ENCODE data around the gene TM4SF18. TPM values are rescaled to one million over a fixed set of nuclear protein-coding genes. Genes with fewer than 3 reads are reported as not detected.
A peak's percentile ranks its signal among the peaks of the same experiment; 100 is the strongest.
"Not testable (repeated sequence)": the region's sequence is repeated elsewhere in the genome, so short reads cannot be mapped to it uniquely, and the experiment has no call there.

Gene TM4SF18
- total RNA-seq, 1 donor from 2014 or later = 4.1 TPM

DNA sequence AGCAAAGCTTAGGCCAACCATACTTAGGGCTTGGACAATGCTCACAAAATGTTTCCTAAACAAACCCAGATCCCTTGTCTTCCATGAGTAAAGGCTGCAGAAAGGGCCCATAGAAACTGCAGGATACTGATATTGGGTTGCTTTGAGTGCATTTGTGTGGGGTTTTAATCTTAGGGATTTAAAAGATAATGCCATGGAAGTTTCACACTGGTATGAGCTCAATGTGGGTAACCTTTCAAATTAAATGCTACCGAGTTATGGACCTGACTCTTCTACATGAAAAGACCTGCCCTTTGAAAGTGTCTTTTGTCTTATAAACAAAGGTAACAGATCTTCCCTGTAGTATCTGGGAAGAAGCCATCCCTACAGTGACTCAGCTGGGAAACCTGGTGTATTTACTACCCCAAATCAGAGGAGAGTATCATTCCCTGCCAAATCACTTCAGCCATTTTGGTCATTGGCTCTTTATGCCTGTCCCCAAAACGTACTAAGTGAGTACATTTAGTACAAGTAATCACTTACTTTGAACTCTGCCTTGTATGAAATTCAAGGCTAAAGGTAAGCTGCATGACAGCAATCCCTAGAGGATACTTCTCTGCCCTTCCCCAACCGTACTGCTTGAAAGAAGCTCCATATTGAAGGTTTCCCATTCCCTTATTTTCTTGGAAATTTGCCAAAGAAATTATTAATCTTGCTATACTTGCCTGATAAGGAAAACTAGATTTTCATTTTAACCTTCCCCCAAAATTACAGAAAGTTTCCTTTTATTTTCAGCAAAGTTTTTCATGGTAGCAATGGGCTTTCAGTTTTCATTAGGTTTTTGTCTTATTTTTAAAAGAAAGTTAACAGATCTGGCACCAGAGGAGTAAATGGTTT is 36.8 kb upstream of the TM4SF18 start:
- no peak for DNase-seq (ENCODE audit: low spot score)
- intact Hi-C loops (cut with DNase I) = no loop called here

DNA sequence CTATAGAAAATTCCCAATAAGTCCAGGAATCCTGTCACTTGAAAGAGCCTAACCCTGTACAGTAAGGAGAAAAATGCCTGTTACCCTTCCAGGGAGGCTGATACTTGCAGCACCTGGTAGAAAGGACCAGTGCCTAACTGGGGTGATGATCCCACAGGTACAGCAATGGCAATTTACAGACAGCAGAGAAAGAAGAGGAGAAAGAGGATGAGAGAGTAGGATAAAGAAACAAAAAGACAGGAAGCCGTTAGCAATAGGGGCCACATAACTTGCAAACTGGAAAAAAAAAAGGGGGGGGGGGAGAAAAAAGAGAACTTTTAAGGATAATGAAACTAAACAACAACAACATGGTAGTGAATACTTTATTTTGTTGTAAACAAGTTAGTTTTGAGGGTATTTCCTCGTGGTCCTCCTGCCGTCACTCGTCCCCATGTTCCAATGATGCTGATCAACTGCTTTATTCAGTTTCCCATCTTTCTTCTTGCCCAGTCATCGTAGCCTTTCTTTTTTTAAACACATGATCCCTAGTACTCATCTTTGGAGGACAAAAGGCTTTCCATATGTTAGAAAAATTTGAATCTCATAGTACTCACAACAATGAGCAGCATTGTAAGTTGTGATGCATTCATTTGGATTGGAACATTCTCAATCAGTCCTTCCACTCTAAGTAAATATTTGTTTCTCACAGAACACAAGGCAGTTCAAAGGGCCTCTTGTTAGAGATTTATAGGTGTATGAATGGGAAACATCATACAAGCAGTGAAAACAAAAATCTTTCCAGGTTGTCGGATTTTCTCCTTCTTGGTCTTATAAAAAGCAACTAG is 35.5 kb upstream of the TM4SF18 start:
- intact Hi-C loops (cut with DNase I) = no loop called here
- DNase-seq (ENCODE audit: low spot score) = no peak

DNA sequence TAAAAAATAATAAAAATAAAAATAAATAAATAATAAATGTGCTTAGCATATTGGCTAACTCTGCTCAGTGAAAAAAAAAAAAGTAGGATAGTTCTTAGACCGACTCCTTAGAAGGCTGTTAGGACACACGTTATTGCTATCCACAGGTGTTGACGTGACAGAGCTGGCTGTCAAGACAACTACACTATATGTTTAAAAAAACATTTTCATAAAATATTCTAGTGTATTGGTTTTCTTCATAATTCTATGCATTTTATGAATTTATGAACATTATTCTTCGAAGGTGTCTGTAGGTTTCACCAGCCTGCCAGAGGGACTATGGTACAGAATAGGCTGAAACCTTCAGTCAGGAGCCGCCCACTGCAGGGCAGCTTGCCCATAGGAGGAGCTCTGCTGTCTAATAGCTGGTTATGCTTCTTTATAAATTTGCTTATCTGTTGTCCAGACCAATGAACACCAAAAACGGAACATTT is 34.8 kb upstream of the TM4SF18 start:
- intact Hi-C loops (cut with DNase I) = no loop called here
- no peak for DNase-seq (ENCODE audit: low spot score)

DNA sequence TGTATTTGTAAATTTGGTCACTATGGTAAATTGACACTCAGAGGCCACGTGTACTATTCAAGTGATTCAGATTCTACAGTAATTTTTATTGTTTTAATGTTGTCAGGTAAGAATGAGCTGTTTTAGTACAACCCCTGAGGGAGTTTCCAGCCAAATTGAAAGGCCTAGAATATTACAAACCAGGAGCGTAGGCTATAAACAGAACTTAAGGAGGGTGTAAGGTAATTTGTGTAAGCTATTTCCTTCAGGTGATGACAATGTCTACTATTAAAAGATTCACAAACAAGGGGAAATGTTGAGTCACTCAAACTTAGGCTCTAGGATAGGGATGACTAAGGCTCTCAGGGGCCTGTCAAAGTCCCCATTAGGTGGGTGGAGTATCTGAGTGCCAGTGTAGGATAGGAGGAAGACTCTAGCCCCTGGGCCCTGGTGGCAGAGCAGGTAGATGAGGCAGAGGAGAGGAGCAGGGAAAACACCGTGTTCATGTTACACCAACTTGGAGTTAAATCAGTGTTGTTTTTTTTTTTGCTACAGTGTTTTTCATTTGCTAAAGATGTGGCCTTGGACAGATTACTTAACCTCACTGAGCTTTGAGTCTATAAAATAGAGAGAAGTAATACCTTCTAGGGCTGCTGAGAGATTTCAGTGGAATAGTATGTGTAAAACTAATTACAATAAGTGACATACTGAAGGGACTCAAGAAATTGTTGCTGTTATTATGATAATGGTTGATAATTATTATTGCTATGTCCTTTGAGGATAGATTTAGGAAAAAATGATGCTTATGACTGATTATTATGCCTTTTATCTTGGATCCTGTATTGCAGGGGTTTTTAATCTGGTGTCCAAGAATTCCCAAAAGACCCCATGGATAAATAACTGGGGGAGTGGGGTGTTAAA is 33.8 kb upstream of the TM4SF18 start:
- intact Hi-C loops (cut with DNase I) = no loop called here
- no peak for DNase-seq (ENCODE audit: low spot score)

DNA sequence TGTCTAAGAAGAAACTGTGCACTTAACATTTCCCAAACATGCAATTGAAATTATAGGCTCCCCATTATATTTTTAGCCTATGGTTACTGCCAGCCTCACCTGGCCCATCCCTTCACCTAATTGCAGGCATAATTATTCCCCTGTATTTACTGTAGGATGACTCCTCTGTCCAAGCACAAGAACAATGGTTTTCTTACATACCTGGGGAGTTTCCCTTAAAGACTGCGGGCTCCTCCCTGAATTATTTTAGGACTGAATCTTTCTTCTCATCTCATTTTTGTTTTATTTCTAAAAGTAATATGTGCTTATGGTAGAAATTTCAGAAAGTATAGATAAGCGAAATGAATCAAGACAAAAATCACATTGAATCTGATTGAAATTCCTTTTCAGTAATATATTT is 32.6 kb upstream of the TM4SF18 start:
- no peak for DNase-seq (ENCODE audit: low spot score)
- intact Hi-C loops (cut with DNase I) = no loop called here

DNA sequence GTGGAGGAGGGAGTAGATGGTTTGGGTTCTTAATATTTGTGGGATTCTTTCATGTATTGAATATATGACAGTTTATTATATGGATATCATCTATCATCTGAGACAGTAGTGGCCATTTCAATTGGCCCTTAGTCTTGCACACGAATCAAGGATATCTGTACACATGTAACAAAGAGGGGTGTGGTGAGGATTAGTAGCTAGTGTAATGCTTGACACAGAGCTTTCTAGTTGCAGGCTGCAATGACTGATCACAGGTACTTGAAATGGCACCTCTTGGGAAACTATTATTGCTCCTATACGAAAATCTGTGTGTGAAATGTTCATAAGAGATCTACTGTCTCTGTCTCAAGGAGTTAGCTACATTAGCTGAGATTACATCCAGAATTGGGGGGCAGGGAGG is 31.2 kb upstream of the TM4SF18 start:
- intact Hi-C loops (cut with DNase I) = no loop called here
- DNase-seq (ENCODE audit: low spot score) = no peak

DNA sequence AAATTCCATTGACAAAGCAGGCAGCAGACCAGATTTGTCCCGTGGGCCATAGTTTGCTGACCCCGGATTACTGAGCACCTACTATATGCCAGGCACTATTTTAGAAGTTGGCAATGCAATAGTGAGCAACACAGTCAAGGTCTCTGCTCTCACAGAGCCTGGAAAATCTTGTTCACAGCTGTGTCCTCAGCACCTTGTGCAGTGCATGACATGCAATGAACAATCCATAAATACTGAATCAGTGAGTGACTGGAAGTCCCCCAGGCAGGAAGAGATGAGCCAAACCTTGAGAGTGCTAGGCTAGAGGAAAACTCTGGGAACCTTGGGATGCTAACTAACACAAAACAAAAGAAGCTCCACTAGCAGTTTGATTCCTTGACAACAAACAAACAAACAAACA is 29.6 kb upstream of the TM4SF18 start:
- intact Hi-C loops (cut with DNase I) = no loop called here
- no peak for DNase-seq (ENCODE audit: low spot score)

DNA sequence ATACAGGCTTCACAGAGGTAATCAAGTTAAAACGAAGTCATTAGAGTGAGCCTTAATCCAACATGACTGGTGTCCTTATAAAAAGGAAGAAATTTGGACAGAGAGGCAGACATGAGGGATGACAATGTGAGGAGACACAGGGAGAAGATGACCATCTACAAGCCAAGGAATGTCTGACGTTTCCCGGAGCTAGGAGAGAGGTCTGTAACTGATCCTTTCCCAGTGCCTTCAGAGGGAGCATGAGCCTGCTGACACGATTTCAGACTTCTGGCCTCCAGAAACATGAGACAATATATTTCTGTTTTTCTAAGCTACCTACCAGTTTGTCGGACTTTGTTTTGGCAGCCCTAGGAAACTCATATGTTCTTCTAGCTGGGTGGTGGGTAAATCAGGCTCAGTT is 28.9 kb upstream of the TM4SF18 start:
- no peak for DNase-seq (ENCODE audit: low spot score)
- intact Hi-C loops (cut with DNase I) = no loop called here

DNA sequence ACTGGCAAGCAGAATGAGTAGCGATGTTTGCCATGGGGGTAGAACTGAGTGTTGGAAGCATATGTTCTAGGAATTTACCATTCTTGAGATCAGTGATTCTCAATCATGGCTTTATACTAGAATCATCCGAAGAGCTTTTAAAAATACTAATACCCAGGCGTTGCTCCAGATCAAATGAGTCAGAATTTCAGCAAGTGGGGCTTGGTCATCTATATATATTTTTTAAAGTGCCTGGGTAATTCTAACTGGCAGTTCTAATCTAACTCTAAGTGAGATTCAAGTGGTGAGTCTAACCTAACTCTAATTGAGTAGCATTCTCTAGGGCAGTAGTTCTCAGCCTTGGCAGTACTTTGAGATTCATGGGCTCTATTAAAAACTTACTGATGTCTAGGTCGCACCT is 23.2 kb upstream of the TM4SF18 start:
- intact Hi-C loops (cut with DNase I) = no loop called here
- no peak for DNase-seq (ENCODE audit: low spot score)

DNA sequence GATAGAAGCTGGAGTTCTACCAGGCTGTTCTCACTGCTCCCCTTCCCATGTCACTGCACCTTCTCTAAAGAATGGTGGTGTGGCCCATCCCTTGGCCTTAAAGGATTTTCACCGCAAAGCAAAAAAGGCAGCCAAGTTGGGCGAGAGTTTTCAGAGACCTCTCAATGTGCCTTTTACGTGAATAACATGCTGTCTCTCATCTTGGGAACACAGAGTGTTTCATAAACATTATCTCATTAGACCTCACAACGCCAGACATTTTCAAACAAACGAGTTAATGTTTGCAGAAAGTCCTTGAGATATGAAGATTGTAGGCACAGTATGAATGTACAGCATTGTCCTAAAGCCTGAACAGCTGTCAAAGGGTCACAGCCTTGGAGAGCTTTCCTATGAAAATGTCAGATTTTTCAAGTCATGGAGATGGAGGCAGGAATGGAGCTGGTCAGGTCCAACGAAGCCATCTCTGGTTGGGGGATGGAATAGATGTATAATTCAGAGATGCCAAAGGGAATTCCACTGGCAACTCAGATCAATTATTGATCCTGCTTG is 22.7 kb upstream of the TM4SF18 start:
- DNase-seq (ENCODE audit: low spot score) = no peak
- intact Hi-C loops (cut with DNase I) = no loop called here

DNA sequence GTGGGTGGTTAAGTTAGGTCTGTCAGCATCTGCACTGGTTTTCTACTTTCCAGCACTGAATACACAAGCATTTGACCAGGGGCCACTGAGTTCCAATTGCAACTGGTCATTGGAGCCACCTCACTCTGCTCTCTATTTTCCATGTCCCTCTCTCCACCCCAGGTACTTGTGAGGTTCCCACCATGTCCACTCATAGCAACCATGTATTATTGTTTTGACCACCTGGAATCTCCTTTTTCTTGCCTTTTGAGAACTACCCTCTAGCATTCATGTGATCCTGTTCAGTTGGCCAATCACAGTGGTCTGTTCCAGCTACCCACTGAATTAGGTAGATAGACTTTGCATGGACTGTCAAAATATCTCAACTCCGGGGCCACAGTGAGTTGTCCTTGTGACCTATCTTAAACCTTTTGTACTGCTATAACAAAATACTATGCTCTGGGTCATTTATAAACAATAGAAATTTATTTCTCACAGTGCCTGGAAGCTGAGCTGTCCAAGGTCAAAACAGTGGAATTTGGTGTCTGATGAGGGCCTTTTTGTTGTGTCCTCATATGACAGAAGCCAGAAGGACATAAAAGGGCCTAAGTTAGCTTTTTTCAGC is 20.2 kb upstream of the TM4SF18 start:
- no peak for DNase-seq (ENCODE audit: low spot score)
- intact Hi-C loops (cut with DNase I) = loop anchor here (2.0 kb wide), 1 partner anchor 39 kb away; no protein-coding TSS in a partner anchor

DNA sequence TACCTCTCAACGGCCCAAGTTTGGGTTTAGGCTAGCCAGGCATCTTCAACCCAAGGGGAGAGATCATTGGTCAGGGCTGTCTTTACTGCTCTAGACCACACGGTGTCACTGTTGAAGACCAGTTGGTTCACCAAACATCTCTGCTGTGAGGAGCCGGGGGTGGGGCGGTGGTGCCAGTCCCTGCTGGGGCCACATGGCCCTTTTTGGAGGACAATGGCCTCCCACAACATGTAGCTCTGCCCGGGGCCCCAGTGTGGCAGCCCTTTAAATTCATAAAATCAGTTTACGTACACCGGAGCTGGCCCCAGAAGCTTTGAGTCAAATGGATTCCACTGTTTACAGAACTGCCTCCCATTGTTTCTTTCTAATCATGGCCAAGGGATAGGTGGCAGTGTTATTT is 19.1 kb upstream of the TM4SF18 start:
- no peak for DNase-seq (ENCODE audit: low spot score)
- intact Hi-C loops (cut with DNase I) = loop anchor here (1.0 to 2.0 kb wide), 2 partner anchors 40 to 128 kb away; no protein-coding TSS in a partner anchor

DNA sequence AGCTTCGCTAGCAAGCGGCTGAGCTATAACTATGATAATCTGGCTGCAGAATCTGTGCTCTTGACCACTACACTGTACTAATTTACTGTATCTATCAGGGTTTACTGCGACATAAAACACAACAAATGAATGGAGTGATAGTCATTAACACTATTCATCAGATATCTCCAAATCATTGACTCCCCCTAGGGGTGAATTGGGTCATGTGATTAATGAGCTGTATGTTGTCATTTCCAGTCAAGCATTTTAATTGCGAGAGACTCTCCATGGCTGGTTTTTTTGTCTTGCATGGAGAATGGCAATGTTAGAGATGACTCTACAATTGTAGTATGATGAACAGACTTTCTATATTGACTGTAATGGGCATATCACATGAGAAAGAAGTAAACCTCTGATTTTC is 10.5 kb upstream of the TM4SF18 start:
- intact Hi-C loops (cut with DNase I) = loop anchor here (5.0 kb wide), 1 partner anchor 387 kb away; no protein-coding TSS in a partner anchor
- no peak for DNase-seq (ENCODE audit: low spot score)

DNA sequence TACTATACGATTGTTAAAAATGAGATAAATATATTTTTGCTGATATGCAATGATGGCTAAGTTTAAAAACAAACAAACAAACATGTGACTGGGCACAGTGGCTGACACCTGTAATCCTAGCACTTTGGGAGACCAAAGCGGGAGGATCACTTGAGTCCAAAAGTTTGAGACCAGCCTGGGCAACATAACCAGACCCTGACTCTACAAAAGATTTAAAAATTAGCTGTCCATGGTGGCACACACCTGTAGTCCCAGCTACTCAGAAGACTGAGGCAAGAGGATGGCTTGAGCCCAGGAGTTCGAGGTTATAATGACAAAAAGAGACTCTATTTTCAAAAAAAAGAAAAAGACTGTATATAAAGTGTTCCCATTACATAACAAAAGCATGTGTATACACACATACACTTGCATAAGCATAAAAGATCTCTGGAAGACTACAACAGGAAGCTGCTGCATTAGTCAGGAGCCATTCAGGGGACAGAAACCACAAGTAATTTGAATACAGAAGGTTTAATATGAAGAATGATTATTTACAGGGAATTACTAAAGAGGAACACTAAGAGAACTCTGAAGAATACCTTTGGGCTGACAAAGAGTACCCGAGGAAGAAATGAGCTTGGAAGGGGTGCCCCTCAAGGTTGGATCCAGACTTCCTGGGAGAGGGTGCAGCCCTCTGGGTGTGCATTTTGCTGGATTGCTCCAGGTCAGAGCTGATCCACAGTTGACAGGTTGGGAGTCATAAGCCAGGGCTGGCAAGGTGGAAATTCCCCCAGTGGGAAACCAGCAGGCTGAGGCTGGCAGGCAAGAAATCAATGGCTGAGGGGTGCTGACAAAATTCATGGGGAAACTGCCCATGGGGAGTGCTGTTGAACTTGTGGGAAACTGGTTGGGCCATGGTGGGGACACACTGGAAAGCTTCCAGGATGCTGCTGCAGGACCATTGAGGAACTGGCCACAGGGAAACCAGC is 9.3 kb upstream of the TM4SF18 start:
- intact Hi-C loops (cut with DNase I) = loop anchor here (5.0 kb wide), 1 partner anchor 385 kb away; no protein-coding TSS in a partner anchor

DNA sequence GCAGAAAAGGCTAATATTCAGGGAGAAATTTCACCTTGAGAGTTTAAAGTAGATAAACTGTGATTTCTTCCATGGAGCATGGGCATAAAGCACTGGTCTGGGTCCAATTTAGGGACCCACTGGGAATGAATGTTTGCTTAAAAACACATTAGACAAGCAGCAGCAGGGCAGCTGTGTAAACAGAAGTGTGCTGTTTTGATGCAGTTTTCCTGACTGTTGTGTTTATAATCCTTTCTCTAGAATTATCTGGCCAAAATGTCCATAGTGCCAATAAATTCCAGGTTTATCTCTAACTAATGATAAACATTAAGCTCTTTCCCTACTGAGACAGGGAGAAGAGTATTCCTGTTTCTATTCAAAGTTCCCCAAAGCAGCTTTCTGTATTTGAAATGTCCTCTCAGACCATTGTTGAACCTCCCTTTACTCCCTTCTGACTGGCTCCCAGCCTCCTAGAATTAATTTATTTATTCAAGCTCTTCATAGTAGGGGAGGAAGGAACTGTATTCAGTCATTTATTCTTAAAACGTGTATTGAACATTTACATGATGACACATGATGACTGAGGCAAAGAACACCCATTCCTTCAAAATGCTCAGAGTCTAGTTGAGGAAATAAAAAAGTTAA is 7.0 kb upstream of the TM4SF18 start:
- no peak for DNase-seq (ENCODE audit: low spot score)
- intact Hi-C loops (cut with DNase I) = loop anchor here (2.0 to 5.0 kb wide), 2 partner anchors 36 to 383 kb away; partner anchors contain the start of gene TM4SF1

More for the DNA sequence above, 9.3 kb upstream of the TM4SF18 start:
- DNase-seq (ENCODE audit: low spot score) = no peak

DNA sequence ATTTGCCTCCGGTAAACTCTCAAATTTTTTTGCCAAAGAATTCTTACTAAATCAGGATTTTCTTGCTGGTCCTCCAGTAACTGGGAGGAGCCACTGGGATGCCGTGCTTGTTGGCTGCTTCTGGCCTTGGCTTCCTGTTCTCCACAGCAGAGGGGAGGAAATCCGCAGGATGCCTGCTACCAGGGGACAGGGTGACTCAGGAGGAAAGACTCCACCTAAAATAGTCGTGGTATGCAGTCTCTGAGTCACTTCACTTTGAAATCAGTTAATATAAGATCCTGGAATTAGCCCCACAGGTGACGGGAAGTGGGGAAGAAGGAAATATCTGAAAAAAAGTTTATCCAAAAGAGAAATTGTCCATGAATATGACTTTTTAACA is 6.5 kb upstream of the TM4SF18 start:
- intact Hi-C loops (cut with DNase I) = loop anchor here (2.0 to 5.0 kb wide), 2 partner anchors 37 to 383 kb away; partner anchors contain the start of gene TM4SF1

DNA sequence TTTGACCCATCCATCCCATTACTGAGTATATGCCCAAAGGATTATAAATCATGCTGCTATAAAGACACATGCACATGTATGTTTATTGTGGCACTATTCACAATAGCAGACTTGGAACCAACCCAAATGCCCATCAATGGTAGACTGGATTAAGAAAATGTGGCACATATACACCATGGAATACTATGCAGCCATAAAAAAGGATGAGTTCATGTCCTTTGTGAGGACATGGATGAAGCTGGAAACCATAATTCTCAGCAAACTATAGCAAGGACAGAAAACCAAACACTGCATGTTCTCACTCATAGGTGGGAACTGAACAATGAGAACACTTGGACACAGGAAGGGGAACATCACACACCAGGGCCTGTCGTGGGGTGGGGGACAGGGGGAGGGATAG is 4.0 kb upstream of the TM4SF18 start:
- intact Hi-C loops (cut with DNase I); DNase-seq (ENCODE audit: low spot score): not testable (repeated sequence)

More for the DNA sequence above, 6.5 kb upstream of the TM4SF18 start:
- peak; percentile 91 for DNase-seq (ENCODE audit: low spot score)

Data from cardiac septum (tissue), 1 donor.